Stomach (tissue), 4 donors: Measurements from ENCODE around the gene ADAMTS6.

ENCODE experiments used
- POLR2A ChIP-seq, 4 donors: fragments of 450-650 bp; IDR thresholded peaks; one replicate each; pipeline ENCODE4 v1.6.1; 2016; ENCODE audit warnings: antibody characterized with exemption in 4 of 4, control low read depth in 2 of 4, mild to moderate bottlenecking in 1 of 4, moderate library complexity in 1 of 4
- TF ChIP-seq, protein P1 (sequence below), 7 experiments: fragments of 450-650 bp in 4 of 7; fragments of 200-600 bp in 3 of 7; sonication (generic) in 3 of 7; IDR thresholded peaks; one replicate each; pipeline ENCODE4 v1.5.1; 2016 to 2019; ENCODE audit warnings: antibody characterized with exemption in 7 of 7, control low read depth in 2 of 7, mild to moderate bottlenecking in 1 of 7

DNA sequence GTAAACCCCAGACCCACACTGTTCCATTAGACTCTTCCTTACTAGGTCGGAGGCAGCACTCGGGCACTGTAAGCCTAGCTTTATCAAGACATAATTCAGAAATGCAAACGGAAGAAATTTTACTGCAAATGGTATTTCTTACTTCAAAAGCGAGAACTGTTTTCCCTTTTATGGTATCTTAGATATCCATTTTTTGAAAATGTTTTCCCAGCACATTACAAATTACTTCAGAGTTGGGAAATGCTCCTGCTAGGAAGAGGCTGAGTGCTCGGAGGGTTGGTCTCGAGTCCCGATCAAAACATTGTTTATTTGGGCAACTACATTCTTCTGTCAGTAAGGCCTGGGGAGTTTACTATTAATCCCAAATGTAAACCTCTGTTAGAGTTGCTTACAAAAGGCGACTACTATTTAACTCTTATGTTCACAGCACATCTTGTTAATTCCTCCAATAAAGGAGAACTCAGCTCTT lies 380.1 kb downstream of the ADAMTS6 start:
- TF ChIP-seq, protein P1, sequence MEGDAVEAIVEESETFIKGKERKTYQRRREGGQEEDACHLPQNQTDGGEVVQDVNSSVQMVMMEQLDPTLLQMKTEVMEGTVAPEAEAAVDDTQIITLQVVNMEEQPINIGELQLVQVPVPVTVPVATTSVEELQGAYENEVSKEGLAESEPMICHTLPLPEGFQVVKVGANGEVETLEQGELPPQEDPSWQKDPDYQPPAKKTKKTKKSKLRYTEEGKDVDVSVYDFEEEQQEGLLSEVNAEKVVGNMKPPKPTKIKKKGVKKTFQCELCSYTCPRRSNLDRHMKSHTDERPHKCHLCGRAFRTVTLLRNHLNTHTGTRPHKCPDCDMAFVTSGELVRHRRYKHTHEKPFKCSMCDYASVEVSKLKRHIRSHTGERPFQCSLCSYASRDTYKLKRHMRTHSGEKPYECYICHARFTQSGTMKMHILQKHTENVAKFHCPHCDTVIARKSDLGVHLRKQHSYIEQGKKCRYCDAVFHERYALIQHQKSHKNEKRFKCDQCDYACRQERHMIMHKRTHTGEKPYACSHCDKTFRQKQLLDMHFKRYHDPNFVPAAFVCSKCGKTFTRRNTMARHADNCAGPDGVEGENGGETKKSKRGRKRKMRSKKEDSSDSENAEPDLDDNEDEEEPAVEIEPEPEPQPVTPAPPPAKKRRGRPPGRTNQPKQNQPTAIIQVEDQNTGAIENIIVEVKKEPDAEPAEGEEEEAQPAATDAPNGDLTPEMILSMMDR (IDR thresholded peaks at IDR 0.05) = no peak
- no peak for TF ChIP-seq POLR2A (IDR thresholded peaks at IDR 0.05)
